ENCODE results near the gene KIAA0232.

The KIAA0232 gene

DNA sequence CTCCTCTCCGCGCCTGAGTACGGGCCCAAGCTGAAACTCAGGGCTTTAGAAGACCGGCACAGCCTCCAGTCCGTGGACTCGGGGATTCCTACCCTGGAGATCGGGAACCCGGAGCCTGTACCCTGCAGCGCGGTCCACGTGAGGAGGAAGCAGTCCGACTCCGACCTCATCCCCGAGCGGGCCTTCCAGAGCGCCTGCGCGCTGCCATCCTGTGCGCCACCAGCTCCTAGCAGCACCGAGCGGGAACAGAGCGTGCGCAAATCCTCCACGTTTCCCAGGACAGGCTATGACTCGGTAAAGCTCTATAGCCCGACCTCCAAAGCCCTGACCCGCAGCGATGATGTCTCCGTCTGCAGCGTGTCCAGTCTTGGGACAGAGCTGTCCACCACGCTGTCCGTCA lies 141.0 kb downstream of the KIAA0232 start:
- no peak overlapping the region for H3K4me2 ChIP-seq (ENCODE audit: low read length)
- peaks cover 4% of the 10 kb centered on the region for H3K4me1 ChIP-seq (ENCODE audit: control insufficient read depth, low read length)
- peaks cover 54% of the 10 kb centered on the region for H3K36me3 ChIP-seq (ENCODE audit: control insufficient read depth, low read length)
- H3K4me3 ChIP-seq (ENCODE audit: low read length): no peak overlapping the region
- H3K9me2 ChIP-seq (replicated peaks; ENCODE audit: control insufficient read depth, low read length): no peaks in the 10 kb centered on the region
- no peaks in the 10 kb centered on the region for H3K9me3 ChIP-seq (ENCODE audit: control insufficient read depth, insufficient read depth, low read length)
- no peak for TF ChIP-seq EZH2phosphoT487 (IDR thresholded peaks at IDR 0.05; ENCODE audit: borderline replicate concordance, low read length)
- TF ChIP-seq, protein P1, sequence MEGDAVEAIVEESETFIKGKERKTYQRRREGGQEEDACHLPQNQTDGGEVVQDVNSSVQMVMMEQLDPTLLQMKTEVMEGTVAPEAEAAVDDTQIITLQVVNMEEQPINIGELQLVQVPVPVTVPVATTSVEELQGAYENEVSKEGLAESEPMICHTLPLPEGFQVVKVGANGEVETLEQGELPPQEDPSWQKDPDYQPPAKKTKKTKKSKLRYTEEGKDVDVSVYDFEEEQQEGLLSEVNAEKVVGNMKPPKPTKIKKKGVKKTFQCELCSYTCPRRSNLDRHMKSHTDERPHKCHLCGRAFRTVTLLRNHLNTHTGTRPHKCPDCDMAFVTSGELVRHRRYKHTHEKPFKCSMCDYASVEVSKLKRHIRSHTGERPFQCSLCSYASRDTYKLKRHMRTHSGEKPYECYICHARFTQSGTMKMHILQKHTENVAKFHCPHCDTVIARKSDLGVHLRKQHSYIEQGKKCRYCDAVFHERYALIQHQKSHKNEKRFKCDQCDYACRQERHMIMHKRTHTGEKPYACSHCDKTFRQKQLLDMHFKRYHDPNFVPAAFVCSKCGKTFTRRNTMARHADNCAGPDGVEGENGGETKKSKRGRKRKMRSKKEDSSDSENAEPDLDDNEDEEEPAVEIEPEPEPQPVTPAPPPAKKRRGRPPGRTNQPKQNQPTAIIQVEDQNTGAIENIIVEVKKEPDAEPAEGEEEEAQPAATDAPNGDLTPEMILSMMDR (IDR thresholded peaks at IDR 0.05; ENCODE audit: low read depth, low read length, poor library complexity, severe bottlenecking): no peak
- H3K27ac ChIP-seq (ENCODE audit: low read depth, low read length): no peak overlapping the region
- peaks cover 96% of the 10 kb centered on the region for H3K79me2 ChIP-seq (ENCODE audit: control insufficient read depth, low read length)
- no peaks in the 10 kb centered on the region for H3K27me3 ChIP-seq (ENCODE audit: control insufficient read depth, low read length)
- peaks cover 9% of the 10 kb centered on the region; the same call in 1 of the 2 replicates for H4K20me1 ChIP-seq (ENCODE audit: control insufficient read depth, insufficient read depth, low read depth, low read length)
- no peaks in the 10 kb centered on the region for H3F3A ChIP-seq (ENCODE audit: control insufficient read depth, insufficient read depth)

DNA sequence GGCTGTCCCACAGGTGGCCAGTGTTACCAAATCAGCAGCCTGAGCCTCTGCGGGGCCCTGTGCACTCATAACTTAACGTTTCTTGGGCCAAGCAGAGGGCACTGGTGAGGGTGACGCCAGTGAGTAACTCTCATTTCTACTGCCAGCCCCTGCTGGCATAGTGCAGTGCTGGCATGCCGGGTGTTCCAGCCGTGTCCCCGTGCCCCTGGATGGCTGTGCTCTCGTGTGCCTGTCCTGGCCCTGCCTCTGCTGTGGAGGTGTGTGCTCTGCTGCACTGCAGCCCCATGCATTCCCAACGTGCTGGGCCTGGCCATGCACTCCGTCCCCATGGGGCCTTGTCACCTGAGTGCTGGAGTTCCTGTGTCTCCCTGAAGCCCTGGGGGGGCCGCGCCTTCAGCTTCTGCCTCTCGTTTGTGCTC lies 141.8 kb downstream of the KIAA0232 start:
- Histone ChIP-seq H3K4me3 (ENCODE audit: low read length) (no peak overlapping the region), H3K27me3 (ENCODE audit: control insufficient read depth, low read length) (no peaks in the 10 kb centered on the region), H3K79me2 (ENCODE audit: control insufficient read depth, low read length) (peaks cover 96% of the 10 kb centered on the region), H3K36me3 (ENCODE audit: control insufficient read depth, low read length) (peaks cover 51% of the 10 kb centered on the region), H3K9me3 (ENCODE audit: control insufficient read depth, insufficient read depth, low read length) (no peaks in the 10 kb centered on the region), H3K4me1 (ENCODE audit: control insufficient read depth, low read length) (peaks cover 7% of the 10 kb centered on the region), H3K27ac (ENCODE audit: low read depth, low read length) (no peak overlapping the region), H3K4me2 (ENCODE audit: low read length) (no peak overlapping the region), H4K20me1 (ENCODE audit: control insufficient read depth, insufficient read depth, low read depth, low read length) (peaks cover 14% of the 10 kb centered on the region; the same call in 1 of the 2 replicates), H3F3A (ENCODE audit: control insufficient read depth, insufficient read depth) (no peaks in the 10 kb centered on the region), H3K9me2 (replicated peaks; ENCODE audit: control insufficient read depth, low read length) (no peaks in the 10 kb centered on the region)
- TF ChIP-seq, protein P1 (IDR thresholded peaks at IDR 0.05; ENCODE audit: low read depth, low read length, poor library complexity, severe bottlenecking): no peak
- no peak for TF ChIP-seq EZH2phosphoT487 (IDR thresholded peaks at IDR 0.05; ENCODE audit: borderline replicate concordance, low read length)

DNA sequence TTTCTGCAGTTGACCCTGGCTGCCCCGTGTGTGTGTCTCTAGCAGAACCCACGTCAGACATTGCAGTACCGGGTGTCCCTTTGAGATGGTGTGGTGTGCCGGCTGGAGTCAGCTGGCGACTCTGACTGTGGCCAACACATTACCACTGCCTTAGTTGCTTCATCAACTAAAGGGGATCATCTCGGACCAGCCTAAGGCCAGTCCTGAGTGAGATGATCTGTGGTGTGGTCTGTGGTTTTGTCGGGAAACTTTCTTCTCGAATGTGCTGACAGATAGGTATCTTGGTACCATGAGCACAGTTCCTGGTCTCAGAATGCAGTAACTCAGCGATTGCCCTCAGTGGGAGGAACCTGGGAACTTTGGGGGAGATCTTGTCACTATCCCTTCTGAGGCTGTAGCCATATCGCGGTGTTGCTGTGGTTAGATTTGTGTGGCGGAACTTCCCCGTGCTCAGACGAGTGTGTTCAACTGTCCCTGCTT lies 142.9 kb downstream of the KIAA0232 start:
- Histone ChIP-seq H3K4me3 (ENCODE audit: low read length) (no peak overlapping the region), H3K79me2 (ENCODE audit: control insufficient read depth, low read length) (peaks cover 98% of the 10 kb centered on the region), H3K4me2 (ENCODE audit: low read length) (no peak overlapping the region), H3K27ac (ENCODE audit: low read depth, low read length) (no peak overlapping the region), H3K4me1 (ENCODE audit: control insufficient read depth, low read length) (peaks cover 13% of the 10 kb centered on the region), H3K9me3 (ENCODE audit: control insufficient read depth, insufficient read depth, low read length) (no peaks in the 10 kb centered on the region), H3K36me3 (ENCODE audit: control insufficient read depth, low read length) (peaks cover 53% of the 10 kb centered on the region), H4K20me1 (ENCODE audit: control insufficient read depth, insufficient read depth, low read depth, low read length) (peaks cover 16% of the 10 kb centered on the region; the same call in 1 of the 2 replicates), H3F3A (ENCODE audit: control insufficient read depth, insufficient read depth) (no peaks in the 10 kb centered on the region), H3K9me2 (replicated peaks; ENCODE audit: control insufficient read depth, low read length) (no peaks in the 10 kb centered on the region), H3K27me3 (ENCODE audit: control insufficient read depth, low read length) (no peaks in the 10 kb centered on the region)
- TF ChIP-seq EZH2phosphoT487 (IDR thresholded peaks at IDR 0.05; ENCODE audit: borderline replicate concordance, low read length): no peak
- TF ChIP-seq, protein P1 (IDR thresholded peaks at IDR 0.05; ENCODE audit: low read depth, low read length, poor library complexity, severe bottlenecking): no peak
